Naive B cell (primary cell): ENCODE results near the gene GJC2. TPM values are rescaled to one million over a fixed set of nuclear protein-coding genes. Genes with fewer than 3 reads are reported as not detected.

Source experiments
- ATAC-seq, 2 donors: fragments of 150-1000 bp; cut with Tn5 transposase; 2 replicates each; pipeline ENCODE4 v1.10.0; 2021; ENCODE audit warnings: low read depth in 2 of 2, mild to moderate bottlenecking in 2 of 2, moderate library complexity in 2 of 2
- DNase-seq: peaks from one replicate; pipeline ENCODE4 v3.0.0; 2022
- H3K27ac Mint-ChIP-seq, 6 donors: one replicate each; pipeline ENCODE4 v1.8.0; 2020 to 2022; ENCODE audit warnings: mild to moderate bottlenecking in 6 of 6, mixed read lengths in 6 of 6, moderate library complexity in 5 of 6, inconsistent platforms in 2 of 6
- H3K27me3 Mint-ChIP-seq, 3 donors: one replicate each; pipeline ENCODE4 v1.8.0; 2021 to 2022; ENCODE audit warnings: mixed read lengths in 3 of 3, mild to moderate bottlenecking in 1 of 3
- H3K36me3 Mint-ChIP-seq, 2 donors: one replicate each; pipeline ENCODE4 v1.8.0; 2020 to 2022; ENCODE audit warnings: mixed read lengths in 2 of 2, inconsistent platforms in 1 of 2, mild to moderate bottlenecking in 1 of 2
- H3K4me1 Mint-ChIP-seq, 3 donors: one replicate each; pipeline ENCODE4 v1.8.0; 2020 to 2022; ENCODE audit warnings: mixed read lengths in 3 of 3, inconsistent platforms in 1 of 3, mild to moderate bottlenecking in 1 of 3, moderate library complexity in 1 of 3
- H3K4me3 Mint-ChIP-seq, 8 donors: one replicate each; pipeline ENCODE4 v1.8.0; 2020 to 2022; ENCODE audit warnings: mild to moderate bottlenecking in 8 of 8, mixed read lengths in 8 of 8, moderate library complexity in 8 of 8, inconsistent platforms in 2 of 8
- H3K9me3 Mint-ChIP-seq, 7 donors: one replicate each; pipeline ENCODE4 v1.8.0; 2020 to 2022; ENCODE audit warnings: mixed read lengths in 7 of 7, mild to moderate bottlenecking in 5 of 7, inconsistent platforms in 2 of 7, moderate library complexity in 1 of 7
- polyA plus RNA-seq, 6 donors: library from polyadenylated mRNA; unstranded; fragments of 300-500 nt; fragmentation: Illumina TruSeq; gene quantifications; one replicate each; pipeline ENCODE4 v1.2.3, GENCODE V29; 2021; ENCODE audit warnings: low read depth in 6 of 6

GJC2 gene
- polyA plus RNA-seq, 6 donors from 2014 or later = not detected

DNA sequence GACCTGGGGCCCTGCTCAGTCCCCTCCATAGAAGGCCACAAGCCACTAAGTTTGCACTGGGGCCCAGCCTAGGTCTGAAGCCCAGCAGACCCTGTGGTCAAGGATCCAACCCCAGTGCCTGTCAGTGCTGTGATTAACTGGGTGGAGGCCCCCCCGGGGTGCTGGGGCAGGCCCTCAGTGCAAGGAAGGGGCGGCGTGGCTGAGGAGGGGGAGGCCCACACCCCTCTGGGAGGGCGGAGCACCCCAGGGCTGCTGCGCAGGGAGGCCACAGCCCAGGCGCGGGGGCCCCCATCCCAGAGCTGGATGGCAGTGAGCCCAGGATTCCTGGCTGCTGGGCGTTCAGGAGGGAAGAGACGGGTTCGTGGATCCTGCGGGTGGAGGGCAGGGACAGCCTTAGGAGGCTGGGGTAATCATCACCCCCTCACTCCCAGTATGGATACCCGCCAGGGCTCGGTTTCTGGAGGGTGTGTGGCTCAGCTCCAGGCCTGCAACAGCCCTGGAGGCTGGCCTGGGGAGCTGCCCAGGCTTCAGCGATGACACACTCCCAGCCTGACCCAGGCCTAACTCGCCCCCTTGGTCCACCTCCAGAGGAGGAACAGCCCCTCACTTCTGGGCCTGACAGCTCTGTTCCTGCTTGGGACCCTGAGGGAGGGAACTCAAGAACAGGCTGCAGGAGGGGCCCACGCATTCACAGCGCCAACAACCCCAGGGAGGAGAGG lies 890 bp downstream of the GJC2 start:
- H3K4me3 Mint-ChIP-seq = peak overlapping the region in 1 of 8 donors; percentile 22
- H3K9me3 Mint-ChIP-seq = no peaks in the 10 kb centered on the region
- no peak for DNase-seq
- no peaks in the 10 kb centered on the region for H3K36me3 Mint-ChIP-seq
- H3K27ac Mint-ChIP-seq = no peak overlapping the region
- peaks cover 0 to 9% (median 8%) of the 10 kb centered on the region in 3 donors for H3K4me1 Mint-ChIP-seq
- no peaks in the 10 kb centered on the region for H3K27me3 Mint-ChIP-seq
- peak in 1 of 2 donors; percentile 7 for ATAC-seq

DNA sequence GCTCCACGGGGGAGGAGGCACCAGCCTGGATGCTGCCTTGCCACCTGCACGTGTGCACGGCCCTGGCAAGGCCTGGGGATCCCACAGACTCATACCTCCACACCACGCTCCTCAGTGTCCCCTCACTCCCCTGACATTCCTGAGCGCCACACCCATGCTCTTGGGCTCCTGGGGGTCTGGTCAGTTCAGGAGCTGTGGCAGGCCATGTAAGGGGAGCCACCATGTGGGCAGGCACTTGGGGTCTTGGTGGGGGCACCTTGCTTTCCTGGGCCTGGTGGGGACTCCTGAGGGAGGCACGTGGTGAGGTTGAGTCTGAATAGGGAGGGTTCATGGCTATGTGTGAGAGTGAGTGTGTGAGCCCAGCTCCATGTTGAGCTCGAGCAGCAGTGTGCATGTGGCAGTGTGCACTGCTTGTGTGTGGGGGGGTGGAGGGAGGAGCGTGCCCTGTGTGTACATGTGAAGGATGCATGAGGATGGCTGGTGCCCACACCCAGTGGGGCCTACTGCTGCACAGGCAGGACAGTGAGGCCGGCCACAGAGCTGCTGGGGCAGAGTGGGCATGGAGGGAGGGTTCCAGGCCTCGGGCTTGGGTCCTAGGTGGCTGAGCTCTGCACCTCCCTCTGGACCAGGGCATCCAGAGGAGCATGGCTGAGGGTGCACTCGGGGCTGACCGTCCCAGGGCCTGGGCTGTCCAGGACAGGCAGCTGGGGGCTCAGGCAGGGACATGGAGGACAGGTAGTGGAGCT lies 1.6 kb downstream of the GJC2 start:
- H3K4me1 Mint-ChIP-seq = peaks cover 0 to 9% (median 8%) of the 10 kb centered on the region in 3 donors
- ATAC-seq (peak; percentile 11 to 17), DNase-seq (no peak)
- H3K27ac Mint-ChIP-seq = peak overlapping the region in 2 of 6 donors; percentile 26 to 81
- H3K27me3 Mint-ChIP-seq = no peaks in the 10 kb centered on the region
- peak overlapping the region in 2 of 8 donors; percentile 32 to 53 for H3K4me3 Mint-ChIP-seq
- H3K36me3 Mint-ChIP-seq = no peaks in the 10 kb centered on the region
- H3K9me3 Mint-ChIP-seq = no peaks in the 10 kb centered on the region

DNA sequence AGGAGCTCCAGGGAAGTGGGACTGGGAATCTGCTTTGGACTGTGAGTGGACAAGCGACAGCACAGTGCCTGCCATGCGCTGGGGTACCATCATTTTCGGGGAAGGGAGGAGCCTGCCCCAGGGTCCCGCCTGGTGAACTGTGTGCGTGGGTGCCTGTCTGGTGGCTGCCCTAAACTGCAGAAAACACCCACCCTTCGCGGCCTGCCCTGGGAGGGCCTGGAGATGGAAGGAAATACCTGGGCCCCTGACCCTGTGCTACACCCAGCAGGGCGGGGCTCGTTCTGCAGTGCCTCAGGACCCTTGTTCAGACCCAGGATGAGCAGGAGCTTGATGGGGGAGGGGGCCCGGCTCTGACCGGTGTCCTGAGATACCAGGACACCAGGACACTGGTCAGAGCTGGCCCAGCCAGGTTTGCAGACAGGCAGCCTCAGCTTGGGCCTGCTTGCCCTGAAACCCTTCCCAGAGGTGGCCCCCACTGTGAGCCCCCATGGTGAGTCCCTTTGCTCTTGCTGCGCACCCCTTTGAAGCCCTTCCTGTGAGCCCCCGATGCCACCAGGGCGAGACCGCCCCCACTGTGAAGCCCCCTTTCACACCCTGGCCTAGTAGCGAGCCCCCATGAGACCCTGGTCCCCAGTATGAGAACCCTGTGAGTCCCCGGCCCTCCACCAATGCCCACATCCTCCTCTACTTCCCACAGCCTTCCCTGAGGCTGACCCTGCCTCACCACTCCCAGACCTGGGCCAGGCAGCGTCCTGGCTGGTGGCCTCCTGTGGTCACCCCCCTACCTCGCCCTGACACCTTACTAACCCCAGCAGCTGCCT lies 2.6 kb downstream of the GJC2 start:
- H3K4me3 Mint-ChIP-seq = peak overlapping the region in 1 of 8 donors; percentile 78
- H3K9me3 Mint-ChIP-seq = no peaks in the 10 kb centered on the region
- no peak for DNase-seq
- H3K4me1 Mint-ChIP-seq = peaks cover 3 to 9% (median 8%) of the 10 kb centered on the region in 3 donors
- H3K27me3 Mint-ChIP-seq = peaks cover 0 to 5% (median 0%) of the 10 kb centered on the region in 3 donors
- H3K36me3 Mint-ChIP-seq = no peaks in the 10 kb centered on the region
- no peak for ATAC-seq
- peak overlapping the region in 2 of 6 donors; percentile 40 to 84 for H3K27ac Mint-ChIP-seq

DNA sequence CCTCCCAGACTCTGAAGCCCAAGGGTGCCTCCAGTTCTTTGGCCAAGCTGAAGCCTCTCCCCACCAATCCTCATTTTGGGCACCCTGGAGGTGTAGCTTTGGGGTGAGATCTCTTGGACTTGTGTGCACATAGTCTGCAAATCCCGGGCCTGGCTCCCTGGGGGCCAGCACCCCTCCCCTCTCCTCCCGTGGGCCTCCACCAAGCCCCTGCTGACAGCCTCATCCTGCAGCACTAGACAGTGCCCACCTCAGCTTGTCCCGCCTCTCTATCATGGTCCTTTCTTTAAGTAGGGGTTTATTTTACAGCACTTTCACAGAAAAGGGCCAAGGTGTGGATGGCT lies 3.2 kb downstream of the GJC2 start:
- H3K4me3 Mint-ChIP-seq = peak overlapping the region in 1 of 8 donors; percentile 78
- no peaks in the 10 kb centered on the region for H3K9me3 Mint-ChIP-seq
- DNase-seq (no peak), ATAC-seq (no peak)
- peaks cover 4 to 9% (median 8%) of the 10 kb centered on the region in 3 donors for H3K4me1 Mint-ChIP-seq
- H3K36me3 Mint-ChIP-seq = no peaks in the 10 kb centered on the region
- peaks cover 0 to 5% (median 0%) of the 10 kb centered on the region in 3 donors for H3K27me3 Mint-ChIP-seq
- peak overlapping the region in 1 of 6 donors; percentile 40 for H3K27ac Mint-ChIP-seq

DNA sequence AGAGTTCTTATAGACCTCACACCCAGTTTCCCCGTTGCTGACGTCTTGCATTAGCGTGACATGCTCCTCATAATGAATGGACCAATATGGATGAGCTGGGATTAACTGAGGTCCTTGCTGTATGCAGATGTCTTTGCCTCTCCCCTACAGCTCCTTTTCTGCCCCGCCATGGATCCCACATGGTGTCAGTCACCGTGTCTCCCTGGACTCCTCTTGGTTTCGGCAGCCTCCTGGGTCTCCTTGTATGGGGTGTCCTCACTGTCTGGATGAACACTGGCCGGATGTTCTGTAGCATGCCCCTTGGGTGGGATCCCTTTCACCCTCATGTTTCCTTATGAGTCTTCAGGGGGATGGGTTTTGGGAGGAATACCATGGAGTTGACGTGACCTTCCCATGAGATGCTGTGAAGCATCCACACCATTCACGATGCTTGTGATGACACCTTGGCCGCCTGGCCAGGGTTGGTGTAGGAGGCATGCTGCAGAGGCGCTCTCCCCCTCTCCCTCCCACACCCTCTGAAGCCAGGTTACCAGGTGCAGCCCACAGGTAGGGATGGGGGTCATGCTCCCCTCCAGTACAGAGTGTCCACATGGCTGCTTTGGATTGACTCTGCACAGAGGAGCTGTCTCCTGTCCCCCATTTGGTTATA lies 4.4 kb downstream of the GJC2 start:
- Mint-ChIP-seq H3K4me3 (no peak overlapping the region), H3K27ac (peak overlapping the region in 3 of 6 donors; percentile 24 to 85 (median 39)), H3K27me3 (peaks cover 0 to 5% (median 0%) of the 10 kb centered on the region in 3 donors), H3K36me3 (no peaks in the 10 kb centered on the region), H3K4me1 (peaks cover 4 to 9% (median 8%) of the 10 kb centered on the region in 3 donors), H3K9me3 (no peaks in the 10 kb centered on the region)
- DNase-seq (no peak), ATAC-seq (no peak)

DNA sequence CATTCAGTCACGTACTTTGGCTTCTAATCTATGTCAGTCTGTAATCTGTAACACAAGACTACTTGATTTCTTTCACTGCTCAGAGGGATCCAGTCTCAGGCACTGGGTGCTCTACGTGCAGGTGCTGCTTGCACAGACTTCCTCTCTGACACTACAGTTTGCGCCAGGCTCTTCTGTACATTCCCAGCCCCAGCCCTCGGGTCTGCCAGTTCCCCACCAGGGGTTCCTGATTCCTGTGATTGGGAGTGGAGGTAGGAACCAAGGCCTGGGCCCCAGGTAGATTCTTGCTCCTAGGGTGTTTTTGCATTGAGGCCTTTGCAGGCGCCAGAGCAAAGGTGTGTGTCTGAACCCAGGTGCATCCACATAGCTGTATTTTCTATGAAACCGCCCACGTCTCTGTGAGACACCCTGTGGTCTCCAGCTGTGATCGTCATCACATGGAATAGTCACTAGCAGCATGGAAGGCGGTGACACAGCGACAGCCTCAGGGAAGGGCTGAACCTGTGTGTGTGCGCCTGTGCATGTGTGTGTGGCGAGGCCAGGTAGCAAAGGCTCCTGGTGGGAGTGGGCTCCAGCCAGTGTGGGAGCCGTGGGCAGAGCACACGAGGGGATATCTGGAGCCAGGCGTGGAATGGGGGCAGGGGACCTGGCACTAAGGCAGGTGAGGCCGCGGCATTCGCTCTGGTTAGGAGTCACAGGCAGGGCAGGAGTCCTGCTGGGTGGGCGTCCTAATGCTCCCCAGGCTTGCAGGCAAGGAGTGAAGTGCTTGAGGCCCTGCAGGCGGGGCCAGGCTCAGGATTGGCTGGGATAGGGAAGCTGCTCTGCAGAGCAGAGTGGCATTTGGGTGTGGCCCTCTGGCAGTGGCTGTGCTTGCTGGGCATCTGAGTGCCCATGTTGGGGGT lies 5.2 kb downstream of the GJC2 start:
- no peaks in the 10 kb centered on the region for H3K9me3 Mint-ChIP-seq
- no peak overlapping the region for H3K27ac Mint-ChIP-seq
- no peak overlapping the region for H3K4me3 Mint-ChIP-seq
- DNase-seq = no peak
- H3K4me1 Mint-ChIP-seq = peaks cover 6 to 9% (median 8%) of the 10 kb centered on the region in 3 donors
- ATAC-seq = no peak
- peaks cover 0 to 5% (median 0%) of the 10 kb centered on the region in 3 donors for H3K27me3 Mint-ChIP-seq
- H3K36me3 Mint-ChIP-seq = no peaks in the 10 kb centered on the region

DNA sequence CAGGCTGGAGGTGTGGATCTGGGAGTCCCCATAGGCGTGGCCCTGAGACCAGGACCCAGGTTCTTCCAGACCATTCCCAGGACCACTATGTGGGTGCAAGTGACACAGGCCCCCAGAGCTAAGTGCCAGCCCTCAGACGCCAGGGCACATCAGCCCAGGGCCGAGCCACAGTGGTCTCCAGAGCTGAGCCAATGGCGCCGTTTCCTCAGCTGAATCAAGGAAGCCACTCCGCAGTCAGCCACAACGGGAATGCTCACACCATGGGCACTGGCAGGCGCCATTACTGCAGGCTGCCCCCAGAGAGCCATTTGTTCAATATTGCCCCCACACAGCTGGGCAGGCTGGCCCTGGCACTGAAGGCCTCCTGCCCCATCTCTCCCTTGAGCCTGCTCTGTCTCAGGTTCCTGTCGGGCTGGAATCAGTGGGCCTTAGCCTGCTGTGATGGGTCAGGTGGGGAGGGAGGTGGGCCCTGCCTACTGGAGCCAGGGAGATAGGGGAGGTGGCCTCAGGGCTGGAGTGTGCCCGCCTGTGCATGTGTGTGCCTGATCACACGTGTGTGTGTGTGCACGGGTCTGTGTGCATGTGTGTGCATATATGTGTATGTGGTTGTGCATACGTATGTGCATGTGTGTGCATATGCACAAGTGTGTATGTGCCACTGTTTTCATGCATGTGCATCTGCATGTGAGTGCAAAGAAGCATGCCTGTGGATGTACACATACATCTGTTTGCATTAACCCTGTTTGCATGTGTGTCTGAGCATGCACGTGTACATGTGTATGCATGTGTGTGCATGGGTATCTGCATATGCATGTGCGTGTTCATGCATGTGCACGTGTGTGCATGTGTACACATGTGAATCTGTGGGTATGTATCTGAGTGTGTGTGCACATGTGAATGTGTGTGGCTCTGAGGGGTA lies 6.1 kb downstream of the GJC2 start:
- no peak overlapping the region for H3K27ac Mint-ChIP-seq
- H3K4me3 Mint-ChIP-seq = no peak overlapping the region
- no peak for DNase-seq
- no peaks in the 10 kb centered on the region for H3K36me3 Mint-ChIP-seq
- H3K4me1 Mint-ChIP-seq = peaks cover 6 to 9% (median 8%) of the 10 kb centered on the region in 3 donors
- H3K9me3 Mint-ChIP-seq = no peaks in the 10 kb centered on the region
- peaks cover 0 to 5% (median 0%) of the 10 kb centered on the region in 3 donors for H3K27me3 Mint-ChIP-seq
- ATAC-seq = no peak

DNA sequence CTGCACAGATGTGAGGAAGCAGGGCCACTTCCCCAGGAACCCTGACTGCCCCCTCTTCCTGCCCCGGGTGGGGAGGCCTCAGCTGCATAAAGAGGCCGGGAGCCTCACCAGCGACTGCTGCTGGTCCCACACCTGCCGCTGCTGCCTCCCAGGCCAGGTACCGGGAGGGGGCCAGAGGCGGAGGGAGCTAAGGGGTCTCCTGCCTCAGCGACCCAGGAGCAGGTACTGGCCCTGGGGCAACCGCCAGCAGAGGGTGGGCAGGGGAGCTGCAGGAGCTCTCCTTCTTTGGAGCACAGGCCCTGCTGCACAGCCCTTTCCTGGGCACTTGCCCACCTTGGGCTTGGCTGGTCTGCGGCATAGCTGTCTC lies 6.8 kb downstream of the GJC2 start:
- H3K27me3 Mint-ChIP-seq = peaks cover 0 to 5% (median 0%) of the 10 kb centered on the region in 3 donors
- H3K27ac Mint-ChIP-seq = no peak overlapping the region
- no peaks in the 10 kb centered on the region for H3K36me3 Mint-ChIP-seq
- peaks cover 4 to 6% (median 4%) of the 10 kb centered on the region in 3 donors for H3K4me1 Mint-ChIP-seq
- DNase-seq (no peak), ATAC-seq (no peak)
- no peak overlapping the region for H3K4me3 Mint-ChIP-seq
- no peaks in the 10 kb centered on the region for H3K9me3 Mint-ChIP-seq

DNA sequence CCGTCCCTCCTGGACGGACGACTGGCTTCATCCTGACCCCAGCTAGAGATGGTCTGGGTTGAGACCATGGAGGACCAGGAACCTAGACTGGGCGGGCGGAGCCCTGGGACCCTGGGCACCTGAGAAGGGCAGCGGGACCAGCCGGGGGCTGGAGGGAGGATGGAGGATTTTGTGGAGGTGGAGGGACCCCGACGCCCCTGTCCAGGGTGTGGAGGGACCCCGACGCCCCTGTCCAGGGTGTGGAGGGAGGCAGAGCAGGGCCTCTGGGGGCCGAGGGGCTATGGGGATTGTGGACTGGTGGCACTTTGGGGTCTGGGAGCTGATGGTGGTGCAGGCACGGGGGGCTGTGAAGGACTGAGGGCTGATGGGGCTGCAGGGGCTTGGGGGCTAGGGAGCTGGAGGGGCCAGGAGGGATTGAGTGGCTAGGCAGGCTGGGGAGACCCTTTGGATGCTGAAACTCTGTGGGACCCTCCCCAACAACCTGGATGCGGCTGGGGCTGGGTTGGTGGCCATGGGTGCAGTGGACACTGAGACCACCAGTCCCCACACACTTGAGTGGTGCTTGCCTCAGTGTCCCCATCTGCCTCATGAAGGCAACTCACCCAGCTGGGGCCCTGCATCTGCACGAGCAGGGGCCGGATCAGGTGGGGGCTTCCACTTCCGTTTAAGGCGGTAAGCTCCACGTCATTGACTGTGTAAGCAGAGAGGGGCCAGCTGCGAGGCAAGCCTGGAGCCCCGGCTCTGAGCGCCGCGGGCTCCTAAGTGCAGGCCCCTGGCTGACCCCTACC lies 7.4 kb downstream of the GJC2 start:
- Mint-ChIP-seq H3K27ac (no peak overlapping the region), H3K4me1 (peaks cover 4 to 6% (median 4%) of the 10 kb centered on the region in 3 donors), H3K9me3 (no peaks in the 10 kb centered on the region), H3K36me3 (no peaks in the 10 kb centered on the region), H3K4me3 (no peak overlapping the region), H3K27me3 (peaks cover 0 to 5% (median 0%) of the 10 kb centered on the region in 3 donors)
- ATAC-seq = peak; percentile 63 to 69
- no peak for DNase-seq

DNA sequence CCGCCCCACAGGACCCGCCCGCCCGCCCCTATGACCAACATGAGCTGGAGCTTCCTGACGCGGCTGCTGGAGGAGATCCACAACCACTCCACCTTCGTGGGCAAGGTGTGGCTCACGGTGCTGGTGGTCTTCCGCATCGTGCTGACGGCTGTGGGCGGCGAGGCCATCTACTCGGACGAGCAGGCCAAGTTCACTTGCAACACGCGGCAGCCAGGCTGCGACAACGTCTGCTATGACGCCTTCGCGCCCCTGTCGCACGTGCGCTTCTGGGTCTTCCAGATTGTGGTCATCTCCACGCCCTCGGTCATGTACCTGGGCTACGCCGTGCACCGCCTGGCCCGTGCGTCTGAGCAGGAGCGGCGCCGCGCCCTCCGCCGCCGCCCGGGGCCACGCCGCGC lies 8.0 kb downstream of the GJC2 start:
- ATAC-seq = no peak
- Mint-ChIP-seq H3K27me3 (peaks cover 0 to 5% (median 0%) of the 10 kb centered on the region in 3 donors), H3K9me3 (no peaks in the 10 kb centered on the region), H3K27ac (no peak overlapping the region), H3K36me3 (no peaks in the 10 kb centered on the region), H3K4me1 (peaks cover 2 to 6% (median 4%) of the 10 kb centered on the region in 3 donors), H3K4me3 (no peak overlapping the region)
- DNase-seq = no peak
